ENCODE measurements around the gene FOXL1.

GRCh38 chr16:86567701-86568581 lies 10.4 kb upstream of the FOXL1 start:
- no peak for TF ChIP-seq FOXP4 (CRISPR knock-in tag; IDR thresholded peaks at IDR 0.05)
- TF ChIP-seq ZNF367 (CRISPR knock-in tag; IDR thresholded peaks at IDR 0.05; ENCODE audit: borderline replicate concordance), result no peak
- TF ChIP-seq HDAC2 (CRISPR knock-in tag; IDR thresholded peaks at IDR 0.05), result no peak
- no peak for TF ChIP-seq MAFK (conservative IDR thresholded peaks at IDR 0.05 in 1 of 2, IDR thresholded peaks at IDR 0.05 in 1 of 2; ENCODE audit: low read length in 2 of 2)
- no peak for TF ChIP-seq JUND (CRISPR knock-in tag; IDR thresholded peaks at IDR 0.05)
- TF ChIP-seq ZFP36L2 (CRISPR knock-in tag; IDR thresholded peaks at IDR 0.05), result no peak
- no peak for TF ChIP-seq ZNF75D (CRISPR knock-in tag; IDR thresholded peaks at IDR 0.05; ENCODE audit: borderline replicate concordance)
- no peak for TF ChIP-seq NR2C2 (CRISPR knock-in tag; IDR thresholded peaks at IDR 0.05; ENCODE audit: borderline replicate concordance)
- no peak for TF ChIP-seq CBX1 (IDR thresholded peaks at IDR 0.05; ENCODE audit: low read depth)
- TF ChIP-seq EZH2 (conservative IDR thresholded peaks at IDR 0.05; ENCODE audit: low read depth, low read length), result no peak
- TF ChIP-seq PCBP1 (IDR thresholded peaks at IDR 0.05; ENCODE audit: borderline replicate concordance, low read depth, low read length), result no peak
- no peak for TF ChIP-seq ZNF362 (CRISPR knock-in tag; IDR thresholded peaks at IDR 0.05; ENCODE audit: borderline replicate concordance)
